Endometrial microvascular endothelial cells (primary cell): ENCODE data around the gene GOLGA8J. TPM values are rescaled to one million over a fixed set of nuclear protein-coding genes. Genes with fewer than 3 reads are reported as not detected.
"Not testable (repeated sequence)": the region's sequence is repeated elsewhere in the genome, so short reads cannot be mapped to it uniquely, and the experiment has no call there.

Experiments
- in situ Hi-C: cut with HindIII; loops from 2 replicates; pipeline ENCODE4 v1.10.0; 2017; ENCODE audit warnings: low sequenced_read_pairs, low pct_unique_long_range_greater_than_20kb; ENCODE audit errors: inconsistent ontology term
- total RNA-seq: library from RNA; depleted of rRNA; stranded (reverse); fragments of >200 nt; gene quantifications from one replicate; pipeline ENCODE4 v1.2.3, GENCODE V29; 2015; ENCODE audit errors: inconsistent ontology term

The GOLGA8J gene
- total RNA-seq, result not detected

GRCh38 chr15:30082655-30083054 lies at the start of gene GOLGA8J:
GOLGA8J (plus strand) TSS chr15:30082955; CDS start chr15:30083053, 98 bp downstream.
- in situ Hi-C loops, result not testable (repeated sequence)

GRCh38 chr15:30033211-30033610 lies 49.5 kb upstream of the GOLGA8J start:
- in situ Hi-C loops, result no loop called here

GRCh38 chr15:30033763-30034162 lies 49.0 kb upstream of the GOLGA8J start:
- in situ Hi-C loops, result no loop called here

GRCh38 chr15:30036036-30036703 lies 46.6 kb upstream of the GOLGA8J start:
- in situ Hi-C loops, result no loop called here

GRCh38 chr15:30038667-30039523 lies 43.9 kb upstream of the GOLGA8J start:
- in situ Hi-C loops, result no loop called here

GRCh38 chr15:30041868-30042267 lies 40.9 kb upstream of the GOLGA8J start:
- in situ Hi-C loops, result no loop called here

- in situ Hi-C loops, result no loop called here
Observed at GRCh38 chr15:30042556-30042955, 40.2 kb upstream of the GOLGA8J start.

- in situ Hi-C loops, result no loop called here
Observed at GRCh38 chr15:30043211-30043655, 39.5 kb upstream of the GOLGA8J start.

GRCh38 chr15:30044377-30044776 lies 38.4 kb upstream of the GOLGA8J start:
- in situ Hi-C loops, result no loop called here

- in situ Hi-C loops, result not testable (repeated sequence)
Observed at GRCh38 chr15:30044826-30045225, 37.9 kb upstream of the GOLGA8J start.

GRCh38 chr15:30045248-30046041 lies 37.3 kb upstream of the GOLGA8J start:
- in situ Hi-C loops, result not testable (repeated sequence)

GRCh38 chr15:30046430-30046829 lies 36.3 kb upstream of the GOLGA8J start:
- in situ Hi-C loops, result no loop called here

GRCh38 chr15:30055604-30056003 lies 27.2 kb upstream of the GOLGA8J start:
- in situ Hi-C loops, result no loop called here

- in situ Hi-C loops, result no loop called here
Observed at GRCh38 chr15:30056166-30056565, 26.6 kb upstream of the GOLGA8J start.

- in situ Hi-C loops, result no loop called here
Observed at GRCh38 chr15:30059771-30060170, 23.0 kb upstream of the GOLGA8J start.

- in situ Hi-C loops, result no loop called here
Observed at GRCh38 chr15:30062881-30063280, 19.9 kb upstream of the GOLGA8J start.

- in situ Hi-C loops, result no loop called here
Observed at GRCh38 chr15:30063835-30064546, 18.8 kb upstream of the GOLGA8J start.

GRCh38 chr15:30065025-30065801 lies 17.5 kb upstream of the GOLGA8J start:
- in situ Hi-C loops, result no loop called here
